ENCODE data around the gene MBP. TPM values are rescaled to one million over a fixed set of nuclear protein-coding genes. Genes with fewer than 3 reads are reported as not detected.

The MBP gene
- polyA plus RNA-seq, 1 experiment = 5.3 TPM

GRCh38 chr18:76984193-76985155, 148.1 kb downstream of the MBP start:
- peaks cover 2% of the 10 kb centered on the region; the same call in 1 of the 2 replicates for H3K9me3 ChIP-seq (ENCODE audit: control insufficient read depth, insufficient read depth, low read length)
- no peak overlapping the region for H3K4me3 ChIP-seq (ENCODE audit: low read depth, low read length)
- H3K27me3 ChIP-seq (ENCODE audit: control insufficient read depth, insufficient read depth, low read length) = peaks cover 11% of the 10 kb centered on the region
- POLR2A ChIA-PET = no interaction called here
- DNase-seq (ENCODE audit: low read depth, low spot score) = no peak
- no peak for TF ChIP-seq CTCF (IDR thresholded peaks at IDR 0.05; ENCODE audit: low read depth, low read length)
- CTCF ChIA-PET = interaction anchor here (1.0 to 3.6 kb wide), 22 partner anchors 8 to 228 kb away, joined by 3 to 87 read pairs (median 16); no protein-coding TSS in a partner anchor
- H3K27ac ChIP-seq (ENCODE audit: low read depth, low read length) = no peak overlapping the region

- H3K4me3 ChIP-seq (ENCODE audit: low read depth, low read length) = no peak overlapping the region
- peaks cover 8% of the 10 kb centered on the region for H3K27me3 ChIP-seq (ENCODE audit: control insufficient read depth, insufficient read depth, low read length)
- CTCF ChIA-PET = interaction anchor here (0.6 to 4.1 kb wide), 47 partner anchors 9 to 266 kb away, joined by 3 to 87 read pairs (median 4); partner anchors contain the start of gene GALR1
- no peak overlapping the region for H3K27ac ChIP-seq (ENCODE audit: low read depth, low read length)
- no peak for TF ChIP-seq CTCF (IDR thresholded peaks at IDR 0.05; ENCODE audit: low read depth, low read length)
- no peak for DNase-seq (ENCODE audit: low read depth, low spot score)
- POLR2A ChIA-PET = no interaction called here
- H3K9me3 ChIP-seq (ENCODE audit: control insufficient read depth, insufficient read depth, low read length) = no peaks in the 10 kb centered on the region; the same call in 1 of the 2 replicates
Measured at GRCh38 chr18:76983613-76984051, 149.0 kb downstream of the MBP start.

GRCh38 chr18:76982841-76983583, 149.6 kb downstream of the MBP start:
- Histone ChIP-seq H3K9me3 (ENCODE audit: control insufficient read depth, insufficient read depth, low read length) (no peaks in the 10 kb centered on the region; the same call in 1 of the 2 replicates), H3K4me3 (ENCODE audit: low read depth, low read length) (no peak overlapping the region), H3K27ac (ENCODE audit: low read depth, low read length) (no peak overlapping the region), H3K27me3 (ENCODE audit: control insufficient read depth, insufficient read depth, low read length) (peaks cover 5% of the 10 kb centered on the region)
- peak; percentile 32 for DNase-seq (ENCODE audit: low read depth, low spot score)
- POLR2A ChIA-PET = no interaction called here
- CTCF ChIA-PET = interaction anchor here (0.6 to 4.1 kb wide), 56 partner anchors 8 to 267 kb away, joined by 3 to 87 read pairs (median 4); partner anchors contain the start of gene GALR1
- TF ChIP-seq CTCF (IDR thresholded peaks at IDR 0.05; ENCODE audit: low read depth, low read length) = peak; percentile 93

- ChIA-PET POLR2A (no interaction called here), CTCF (interaction anchor here (0.6 to 4.1 kb wide), 24 partner anchors 10 to 230 kb away, joined by 3 to 87 read pairs (median 10); no protein-coding TSS in a partner anchor)
- H3K9me3 ChIP-seq (ENCODE audit: control insufficient read depth, insufficient read depth, low read length) = no peaks in the 10 kb centered on the region; the same call in 1 of the 2 replicates
- H3K4me3 ChIP-seq (ENCODE audit: low read depth, low read length) = no peak overlapping the region
- no peak overlapping the region for H3K27ac ChIP-seq (ENCODE audit: low read depth, low read length)
- peaks cover 3% of the 10 kb centered on the region for H3K27me3 ChIP-seq (ENCODE audit: control insufficient read depth, insufficient read depth, low read length)
- DNase-seq (ENCODE audit: low read depth, low spot score) = no peak
- TF ChIP-seq CTCF (IDR thresholded peaks at IDR 0.05; ENCODE audit: low read depth, low read length) = no peak
Measured at GRCh38 chr18:76982038-76982437, 150.5 kb downstream of the MBP start.

Measured in AG04450 (cell line).